HepG2 (cell line): ENCODE measurements around the gene PRADC1. TPM values are rescaled to one million over a fixed set of nuclear protein-coding genes. Genes with fewer than 3 reads are reported as not detected.

Experiments
- AGO2 ChIP-seq: fragments of 200-400 bp; formaldehyde crosslinking; optimal IDR thresholded peaks from 2 replicates; pipeline ENCODE3; 2017; ENCODE audit warnings: mild to moderate bottlenecking, low read depth, low read length, moderate library complexity
- BRF2 ChIP-seq: sonication (generic); formaldehyde crosslinking; IDR thresholded peaks from 2 replicates; pipeline ENCODE4 v1.8.1; 2022; ENCODE audit warnings: mild to moderate bottlenecking, missing genetic modification reagents
- CAMTA2 ChIP-seq: sonication (generic); formaldehyde crosslinking; IDR thresholded peaks from 2 replicates; pipeline ENCODE4 v1.4.0; 2020; ENCODE audit warnings: mild to moderate bottlenecking, missing genetic modification reagents, borderline replicate concordance
- CBFB ChIP-seq: sonication (generic); formaldehyde crosslinking; IDR thresholded peaks from 2 replicates; pipeline ENCODE4 v1.4.0; 2020; ENCODE audit warnings: missing genetic modification reagents
- DMAP1 ChIP-seq: IDR thresholded peaks from 2 replicates; pipeline ENCODE4 v1.6.1; 2016
- ELK4 ChIP-seq: sonication (generic); formaldehyde crosslinking; IDR thresholded peaks from 2 replicates; pipeline ENCODE4 v1.9.0; 2021; ENCODE audit warnings: missing genetic modification reagents, borderline replicate concordance
- FOXA3 ChIP-seq: IDR thresholded peaks from 2 replicates; pipeline ENCODE4 v1.6.1; 2016; ENCODE audit warnings: missing genetic modification reagents, missing compliant biosample characterization
- FOXP4 ChIP-seq: sonication (generic); formaldehyde crosslinking; IDR thresholded peaks from 2 replicates; pipeline ENCODE4 v1.4.0; 2020; ENCODE audit warnings: missing genetic modification reagents
- GATA4 ChIP-seq: sonication (generic); IDR thresholded peaks from 2 replicates; pipeline ENCODE4 v1.6.1; 2016; ENCODE audit warnings: antibody characterized with exemption, low read depth, borderline replicate concordance
- PITX1 ChIP-seq: sonication (generic); formaldehyde crosslinking; IDR thresholded peaks from 2 replicates; pipeline ENCODE4 v1.5.1; 2020; ENCODE audit warnings: mild to moderate bottlenecking, missing genetic modification reagents
- SAFB2 ChIP-seq: sonication (generic); formaldehyde crosslinking; IDR thresholded peaks from 2 replicates; pipeline ENCODE4 v1.5.1; 2020; ENCODE audit warnings: missing genetic modification reagents, low read depth, mild to moderate bottlenecking, borderline replicate concordance
- TCF12 ChIP-seq, 2 experiments: fragments of 450-650 bp in 1 of 2; sonication (generic) in 1 of 2; formaldehyde crosslinking in 1 of 2; IDR thresholded peaks; 2 replicates each; pipeline versions ENCODE4 v1.6.1 to v1.8.0; 2017 to 2022; ENCODE audit warnings: antibody characterized with exemption in 1 of 2, mild to moderate bottlenecking in 1 of 2, missing genetic modification reagents in 1 of 2, moderate library complexity in 1 of 2
- TEF ChIP-seq: sonication (generic); formaldehyde crosslinking; IDR thresholded peaks from 2 replicates; pipeline ENCODE4 v1.5.0; 2020; ENCODE audit warnings: missing genetic modification reagents
- TOE1 ChIP-seq: sonication (generic); formaldehyde crosslinking; IDR thresholded peaks from 2 replicates; pipeline ENCODE4 v1.4.0; 2020; ENCODE audit warnings: mild to moderate bottlenecking, missing genetic modification reagents
- ZBTB26 ChIP-seq: IDR thresholded peaks from 2 replicates; pipeline ENCODE4 v1.6.1; 2016; ENCODE audit warnings: missing compliant biosample characterization, missing genetic modification reagents, borderline replicate concordance
- ZNF280D ChIP-seq: sonication (generic); formaldehyde crosslinking; IDR thresholded peaks from 2 replicates; pipeline ENCODE4 v1.5.1; 2020; ENCODE audit warnings: mild to moderate bottlenecking, missing genetic modification reagents
- ZNF639 ChIP-seq: conservative IDR thresholded peaks from 2 replicates; pipeline ENCODE4 v1.6.1; 2018; ENCODE audit warnings: missing genetic modification reagents
- ZNF773 ChIP-seq: sonication (generic); formaldehyde crosslinking; IDR thresholded peaks from 2 replicates; pipeline ENCODE4 v1.4.0; 2020; ENCODE audit warnings: missing genetic modification reagents, borderline replicate concordance
- polyA plus RNA-seq, 8 experiments: library from polyadenylated mRNA; depleted of rRNA in 3 of 8; stranded (reverse) in 7 of 8; unstranded in 1 of 8; fragments of >200 nt; fragmentation: Illumina TruSeq in 4 of 8; extraction: Trizol in 4 of 8; gene quantifications; 2 replicates each; pipeline versions ENCODE4 v1.2.1 to v1.2.3, GENCODE V29; 2011 to 2016; ENCODE audit warnings: low read depth in 4 of 8, missing spikeins in 1 of 8, mixed read lengths in 1 of 8; ENCODE audit not compliant: insufficient read depth in 1 of 8
- total RNA-seq, 5 experiments: library from RNA; depleted of rRNA; stranded (reverse); fragments of >200 nt; fragmentation: Illumina TruSeq; extraction: Trizol; gene quantifications; 2 replicates each; pipeline ENCODE4 v1.2.3, GENCODE V29; 2016; ENCODE audit warnings: low read depth in 1 of 5

PRADC1 gene
- total and polyA plus RNA-seq, 2 of the 13 experiments (the other 11 are each of a cell fraction or from before 2014, with no cell fraction given), result 12.1 to 37.2 TPM

GRCh38 chr2:73260338-73260984 lies 27.4 kb upstream of the PRADC1 start (continued):
- TF ChIP-seq ZNF280D (CRISPR knock-in tag) (no peak), SAFB2 (CRISPR knock-in tag) (no peak), FOXP4 (no peak), GATA4 (no peak), FOXA3 (CRISPR knock-in tag) (0 out of 2 replicates have a peak, but pooled peaks have one; percentile 32), ELK4 (CRISPR knock-in tag) (no peak), TCF12 (IDR thresholded peaks at IDR 0.05) (no peak), TCF12 (CRISPR knock-in tag; IDR thresholded peaks at IDR 0.05) (no peak), AGO2 (no peak), PITX1 (CRISPR knock-in tag) (no peak), ZBTB26 (CRISPR knock-in tag) (no peak), TOE1 (CRISPR knock-in tag) (no peak), TEF (CRISPR knock-in tag) (no peak), ZNF773 (no peak), ZNF639 (no peak), CAMTA2 (CRISPR knock-in tag) (no peak), DMAP1 (CRISPR knock-in tag) (no peak), BRF2 (no peak), CBFB (CRISPR knock-in tag) (no peak)
